ENCODE data around the gene MICU1. TPM values are rescaled to one million over a fixed set of nuclear protein-coding genes. Genes with fewer than 3 reads are reported as not detected.

Gene MICU1
- total RNA-seq, 1 experiment from 2014 or later = 89.4 TPM

- no peak for TF ChIP-seq CTCF (IDR thresholded peaks at IDR 0.05; ENCODE audit: unreplicated experiment)
- intact Hi-C loops (cut with micrococcal nuclease; ENCODE audit: unreplicated experiment) = loop anchor here (10.0 kb wide), 1 partner anchor 208 kb away; no protein-coding TSS in a partner anchor
- no peak for DNase-seq
- H3K27me3 Mint-ChIP-seq (ENCODE audit: unreplicated experiment) = no peaks in the 10 kb centered on the region
- H3K4me1 Mint-ChIP-seq (ENCODE audit: low read depth, unreplicated experiment) = peaks cover 17% of the 10 kb centered on the region
- TSS peak; percentile 88 for BruUV-seq (replicated peaks)
- H3K27ac Mint-ChIP-seq (ENCODE audit: unreplicated experiment) = peak overlapping the region; percentile 87
- CTCF ChIA-PET = interaction anchor here (0.5 to 1.4 kb wide), 8 partner anchors 15 to 511 kb away, joined by 3 to 11 read pairs (median 3); partner anchors contain the start of gene MCU
- H3K9me3 Mint-ChIP-seq (ENCODE audit: low read depth, unreplicated experiment) = no peaks in the 10 kb centered on the region
- peaks cover 18% of the 10 kb centered on the region for H3K36me3 Mint-ChIP-seq (ENCODE audit: insufficient read depth, unreplicated experiment)
- peak overlapping the region; percentile 92 for H3K4me3 Mint-ChIP-seq (ENCODE audit: low read depth, unreplicated experiment)
Observed at GRCh38 chr10:72626444-72626754, 520 bp upstream of the MICU1 start.

- peak overlapping the region; percentile 87 for H3K27ac Mint-ChIP-seq (ENCODE audit: unreplicated experiment)
- CTCF ChIA-PET = interaction anchor here (0.6 to 1.4 kb wide), 5 partner anchors 13 to 209 kb away, joined by 3 to 7 read pairs (median 3); partner anchors contain the start of gene MCU
- BruUV-seq (replicated peaks) = no TSS peak
- DNase-seq = no peak
- intact Hi-C loops (cut with micrococcal nuclease; ENCODE audit: unreplicated experiment) = loop anchor here (10.0 kb wide), 1 partner anchor 210 kb away; no protein-coding TSS in a partner anchor
- no peaks in the 10 kb centered on the region for H3K9me3 Mint-ChIP-seq (ENCODE audit: low read depth, unreplicated experiment)
- H3K27me3 Mint-ChIP-seq (ENCODE audit: unreplicated experiment) = no peaks in the 10 kb centered on the region
- peak overlapping the region; percentile 92 for H3K4me3 Mint-ChIP-seq (ENCODE audit: low read depth, unreplicated experiment)
- TF ChIP-seq CTCF (IDR thresholded peaks at IDR 0.05; ENCODE audit: unreplicated experiment) = no peak
- peaks cover 18% of the 10 kb centered on the region for H3K36me3 Mint-ChIP-seq (ENCODE audit: insufficient read depth, unreplicated experiment)
- peaks cover 17% of the 10 kb centered on the region for H3K4me1 Mint-ChIP-seq (ENCODE audit: low read depth, unreplicated experiment)
Observed at GRCh38 chr10:72625276-72625607, 637 bp downstream of the MICU1 start.

- no TSS peak for BruUV-seq (replicated peaks)
- H3K27ac Mint-ChIP-seq (ENCODE audit: unreplicated experiment) = no peak overlapping the region
- intact Hi-C loops (cut with micrococcal nuclease; ENCODE audit: unreplicated experiment) = loop anchor here (10.0 kb wide), 1 partner anchor 213 kb away; no protein-coding TSS in a partner anchor
- no peaks in the 10 kb centered on the region for H3K9me3 Mint-ChIP-seq (ENCODE audit: low read depth, unreplicated experiment)
- no peak for DNase-seq
- peaks cover 24% of the 10 kb centered on the region for H3K4me1 Mint-ChIP-seq (ENCODE audit: low read depth, unreplicated experiment)
- H3K27me3 Mint-ChIP-seq (ENCODE audit: unreplicated experiment) = no peaks in the 10 kb centered on the region
- H3K36me3 Mint-ChIP-seq (ENCODE audit: insufficient read depth, unreplicated experiment) = peaks cover 18% of the 10 kb centered on the region
- CTCF ChIA-PET = no interaction called here
- TF ChIP-seq CTCF (IDR thresholded peaks at IDR 0.05; ENCODE audit: unreplicated experiment) = no peak
- no peak overlapping the region for H3K4me3 Mint-ChIP-seq (ENCODE audit: low read depth, unreplicated experiment)
Observed at GRCh38 chr10:72622271-72622670, 3.6 kb downstream of the MICU1 start.

GRCh38 chr10:72616716-72617115, 9.2 kb downstream of the MICU1 start:
- H3K9me3 Mint-ChIP-seq (ENCODE audit: low read depth, unreplicated experiment) = peaks cover 8% of the 10 kb centered on the region
- no peak for DNase-seq
- BruUV-seq (replicated peaks) = no TSS peak
- CTCF ChIA-PET = no interaction called here
- H3K27ac Mint-ChIP-seq (ENCODE audit: unreplicated experiment) = peak overlapping the region; percentile 50
- no peak overlapping the region for H3K4me3 Mint-ChIP-seq (ENCODE audit: low read depth, unreplicated experiment)
- intact Hi-C loops (cut with micrococcal nuclease; ENCODE audit: unreplicated experiment) = no loop called here
- H3K4me1 Mint-ChIP-seq (ENCODE audit: low read depth, unreplicated experiment) = peaks cover 8% of the 10 kb centered on the region
- H3K36me3 Mint-ChIP-seq (ENCODE audit: insufficient read depth, unreplicated experiment) = peaks cover 5% of the 10 kb centered on the region
- TF ChIP-seq CTCF (IDR thresholded peaks at IDR 0.05; ENCODE audit: unreplicated experiment) = no peak
- H3K27me3 Mint-ChIP-seq (ENCODE audit: unreplicated experiment) = no peaks in the 10 kb centered on the region

Measured in Calu3 (cell line).